RWPE2 (cell line): ENCODE data around the gene EIF4E.
"Not testable (repeated sequence)": the region's sequence is repeated elsewhere in the genome, so short reads cannot be mapped to it uniquely, and the experiment has no call there.

Experiments used
- ATAC-seq: fragments of 200-7000 bp; cut with Tn5 transposase; 3 replicates; pipeline ENCODE4 v1.9.1; 2021; ENCODE audit warnings: low read depth
- DNase-seq: peaks from one replicate; pipeline ENCODE4 v3.0.0-alpha.2; 2020; ENCODE audit warnings: low spot score
- H3K27ac ChIP-seq: fragments of 450-650 bp; 2 replicates; pipeline ENCODE4 v1.5.1; 2017; ENCODE audit warnings: mild to moderate bottlenecking; ENCODE audit not compliant: poor library complexity, severe bottlenecking
- H3K27me3 ChIP-seq: fragments of 250-450 bp; sonication (Bioruptor Pico); 2 replicates; pipeline ENCODE4 v1.5.1; 2021; ENCODE audit warnings: mild to moderate bottlenecking, moderate library complexity; ENCODE audit not compliant: insufficient read depth, poor library complexity, severe bottlenecking
- H3K36me3 ChIP-seq: fragments of 250-450 bp; sonication (Bioruptor Pico); 2 replicates; pipeline ENCODE4 v1.5.1; 2020; ENCODE audit warnings: low read depth, mild to moderate bottlenecking, moderate library complexity
- H3K4me1 ChIP-seq: fragments of 250-450 bp; sonication (Bioruptor Pico); 2 replicates; pipeline ENCODE4 v1.5.1; 2021; ENCODE audit warnings: mild to moderate bottlenecking, moderate library complexity; ENCODE audit not compliant: insufficient read depth, poor library complexity, severe bottlenecking
- H3K4me3 ChIP-seq: fragments of 250-450 bp; sonication (Bioruptor Pico); 2 replicates; pipeline ENCODE4 v1.5.1; 2021; ENCODE audit warnings: mild to moderate bottlenecking, moderate library complexity; ENCODE audit not compliant: severe bottlenecking
- H3K9me3 ChIP-seq: fragments of 250-450 bp; sonication (Bioruptor Pico); 2 replicates; pipeline ENCODE4 v1.5.1; 2021; ENCODE audit warnings: mild to moderate bottlenecking, moderate library complexity; ENCODE audit not compliant: severe bottlenecking
- CTCF ChIP-seq: fragments of 450-650 bp; IDR thresholded peaks from one replicate; pipeline ENCODE4 v1.5.1; 2017; ENCODE audit warnings: mild to moderate bottlenecking, moderate library complexity; ENCODE audit not compliant: poor library complexity, severe bottlenecking

The EIF4E gene

GRCh38 chr4:98899277-98899676 is 29.7 kb downstream of the EIF4E start:
- Histone ChIP-seq H3K27ac (no peak overlapping the region), H3K4me3 (no peak overlapping the region), H3K9me3 (no peaks in the 10 kb centered on the region), H3K4me1 (peaks cover 3% of the 10 kb centered on the region), H3K36me3 (peaks cover 75% of the 10 kb centered on the region), H3K27me3 (no peaks in the 10 kb centered on the region)
- no peak for DNase-seq
- TF ChIP-seq CTCF = no peak
- no peak for ATAC-seq

- Histone ChIP-seq H3K36me3 (peaks cover 85% of the 10 kb centered on the region), H3K4me3 (no peak overlapping the region)
These were observed 37.2 kb downstream of the EIF4E start for GRCh38 chr4:98891478-98892337.

GRCh38 chr4:98890702-98891455 is 38.1 kb downstream of the EIF4E start:
- ATAC-seq = peak; percentile 62
- Histone ChIP-seq H3K36me3 (peaks cover 91% of the 10 kb centered on the region), H3K4me1 (peaks cover 25% of the 10 kb centered on the region), H3K9me3 (no peaks in the 10 kb centered on the region), H3K27me3 (no peaks in the 10 kb centered on the region), H3K27ac (peak overlapping the region; percentile 37), H3K4me3 (no peak overlapping the region)
- DNase-seq = no peak
- no peak for TF ChIP-seq CTCF

More at GRCh38 chr4:98891478-98892337, 37.2 kb downstream of the EIF4E start:
- no peaks in the 10 kb centered on the region for H3K27me3 ChIP-seq
- H3K27ac ChIP-seq = peak overlapping the region; percentile 37
- H3K4me1 ChIP-seq = peaks cover 25% of the 10 kb centered on the region
- no peak for TF ChIP-seq CTCF
- DNase-seq (no peak), ATAC-seq (no peak)
- no peaks in the 10 kb centered on the region for H3K9me3 ChIP-seq

DNA sequence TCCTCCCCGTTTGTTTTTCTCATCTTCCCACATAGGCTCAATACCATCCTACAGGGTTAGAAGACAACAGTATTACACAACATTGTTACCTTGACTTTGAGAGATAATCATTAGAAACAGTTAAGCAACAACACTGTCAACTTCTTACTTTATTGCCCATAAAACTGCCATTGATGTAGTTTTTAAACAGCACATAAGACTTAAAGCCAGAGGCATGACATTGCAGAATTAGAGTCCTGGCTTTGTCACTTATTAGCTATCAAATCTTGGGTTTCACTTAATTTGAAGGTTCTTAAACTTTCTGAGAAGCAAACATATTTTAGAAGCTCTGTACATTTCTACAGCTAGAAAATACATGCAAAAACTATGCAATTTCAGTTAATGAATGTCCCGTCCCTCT is 41.8 kb downstream of the EIF4E start:
- Histone ChIP-seq H3K27ac (no peak overlapping the region), H3K4me1 (peaks cover 22% of the 10 kb centered on the region), H3K9me3 (no peaks in the 10 kb centered on the region), H3K27me3 (no peaks in the 10 kb centered on the region), H3K36me3 (peaks cover 96% of the 10 kb centered on the region), H3K4me3 (no peak overlapping the region)
- DNase-seq (no peak), ATAC-seq (no peak)
- no peak for TF ChIP-seq CTCF

- not testable (repeated sequence) for DNase-seq
- peaks cover 97% of the 10 kb centered on the region for H3K36me3 ChIP-seq
These were observed 42.6 kb downstream of the EIF4E start for GRCh38 chr4:98886382-98886781.

DNA sequence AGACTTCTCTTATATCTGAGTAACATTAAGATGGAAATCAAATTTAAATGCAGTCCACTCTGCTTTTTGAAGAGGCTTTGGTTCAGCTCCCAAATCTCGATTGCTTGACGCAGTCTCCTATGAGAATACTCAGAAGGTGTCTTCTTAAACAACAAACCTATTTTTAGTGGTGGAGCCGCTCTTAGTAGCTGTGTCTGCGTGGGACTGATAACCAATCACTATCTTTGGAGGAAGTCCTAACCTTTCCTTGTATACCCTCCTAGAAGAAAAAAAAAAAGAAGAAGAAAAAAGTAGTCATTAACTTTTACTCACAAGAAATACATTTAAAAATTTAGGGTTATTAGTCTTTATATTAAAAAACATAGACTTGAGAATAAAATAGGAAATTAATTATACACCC is 48.0 kb downstream of the EIF4E start:
- H3K9me3 ChIP-seq, ATAC-seq, H3K27ac ChIP-seq, H3K4me1 ChIP-seq, H3K4me3 ChIP-seq, DNase-seq, H3K27me3 ChIP-seq: not testable (repeated sequence)
- peaks cover 66% of the 10 kb centered on the region for H3K36me3 ChIP-seq

More at GRCh38 chr4:98886382-98886781, 42.6 kb downstream of the EIF4E start:
- ATAC-seq, H3K4me3 ChIP-seq, H3K27me3 ChIP-seq, H3K27ac ChIP-seq, H3K9me3 ChIP-seq: not testable (repeated sequence)
- peaks cover 16% of the 10 kb centered on the region for H3K4me1 ChIP-seq
